ENCODE measurements around the gene PEX11G.
A peak's percentile ranks its signal among the peaks of the same experiment; 100 is the strongest.

Gene PEX11G

GRCh38 chr19:7483720-7484201, 5.1 kb downstream of the PEX11G start:
- no peaks in the 10 kb centered on the region for H3K36me3 Mint-ChIP-seq
- no peak overlapping the region for H3K27ac Mint-ChIP-seq
- H3K9me3 Mint-ChIP-seq: no peaks in the 10 kb centered on the region
- H3K4me1 Mint-ChIP-seq: peaks cover 8% of the 10 kb centered on the region
- H3K27me3 Mint-ChIP-seq: no peaks in the 10 kb centered on the region
- H3K4me3 Mint-ChIP-seq: no peak overlapping the region

GRCh38 chr19:7482584-7483439, 6.0 kb downstream of the PEX11G start:
- H3K4me3 Mint-ChIP-seq: no peak overlapping the region
- no peaks in the 10 kb centered on the region for H3K9me3 Mint-ChIP-seq
- H3K36me3 Mint-ChIP-seq: no peaks in the 10 kb centered on the region
- H3K4me1 Mint-ChIP-seq: peaks cover 8% of the 10 kb centered on the region
- H3K27me3 Mint-ChIP-seq: no peaks in the 10 kb centered on the region
- H3K27ac Mint-ChIP-seq: peak overlapping the region; percentile 18

- Mint-ChIP-seq H3K9me3 (no peaks in the 10 kb centered on the region), H3K4me1 (peaks cover 8% of the 10 kb centered on the region), H3K36me3 (no peaks in the 10 kb centered on the region), H3K27ac (no peak overlapping the region), H3K4me3 (no peak overlapping the region), H3K27me3 (no peaks in the 10 kb centered on the region)
Observed at GRCh38 chr19:7480970-7481255, 7.9 kb downstream of the PEX11G start.

- H3K36me3 Mint-ChIP-seq: no peaks in the 10 kb centered on the region
- H3K27ac Mint-ChIP-seq: peak overlapping the region; percentile 35
- H3K27me3 Mint-ChIP-seq: no peaks in the 10 kb centered on the region
- H3K4me3 Mint-ChIP-seq: no peak overlapping the region
- no peaks in the 10 kb centered on the region for H3K9me3 Mint-ChIP-seq
- H3K4me1 Mint-ChIP-seq: peaks cover 8% of the 10 kb centered on the region
Observed at GRCh38 chr19:7480222-7480969, 8.4 kb downstream of the PEX11G start.

GRCh38 chr19:7478843-7479227, 10.0 kb downstream of the PEX11G start:
- no peak overlapping the region for H3K4me3 Mint-ChIP-seq
- H3K27me3 Mint-ChIP-seq: no peaks in the 10 kb centered on the region
- H3K27ac Mint-ChIP-seq: no peak overlapping the region
- no peaks in the 10 kb centered on the region for H3K36me3 Mint-ChIP-seq
- H3K4me1 Mint-ChIP-seq: peaks cover 8% of the 10 kb centered on the region
- no peaks in the 10 kb centered on the region for H3K9me3 Mint-ChIP-seq

GRCh38 chr19:7478173-7478842, 10.5 kb downstream of the PEX11G start:
- Mint-ChIP-seq H3K36me3 (no peaks in the 10 kb centered on the region), H3K27me3 (no peaks in the 10 kb centered on the region), H3K27ac (peak overlapping the region; percentile 77), H3K4me3 (no peak overlapping the region), H3K9me3 (no peaks in the 10 kb centered on the region), H3K4me1 (peaks cover 3% of the 10 kb centered on the region)

- no peaks in the 10 kb centered on the region for H3K9me3 Mint-ChIP-seq
- H3K4me3 Mint-ChIP-seq: no peak overlapping the region
- no peaks in the 10 kb centered on the region for H3K4me1 Mint-ChIP-seq
- H3K36me3 Mint-ChIP-seq: peaks cover 2% of the 10 kb centered on the region
- no peaks in the 10 kb centered on the region for H3K27me3 Mint-ChIP-seq
- H3K27ac Mint-ChIP-seq: no peak overlapping the region
Observed at GRCh38 chr19:7477758-7478157, 11.1 kb downstream of the PEX11G start.

- H3K9me3 Mint-ChIP-seq: no peaks in the 10 kb centered on the region
- no peaks in the 10 kb centered on the region for H3K4me1 Mint-ChIP-seq
- H3K27me3 Mint-ChIP-seq: no peaks in the 10 kb centered on the region
- peaks cover 2% of the 10 kb centered on the region for H3K36me3 Mint-ChIP-seq
- no peak overlapping the region for H3K27ac Mint-ChIP-seq
- no peak overlapping the region for H3K4me3 Mint-ChIP-seq
Observed at GRCh38 chr19:7476777-7477494, 11.9 kb downstream of the PEX11G start.

- Mint-ChIP-seq H3K36me3 (peaks cover 3% of the 10 kb centered on the region), H3K27ac (no peak overlapping the region), H3K4me3 (no peak overlapping the region), H3K9me3 (no peaks in the 10 kb centered on the region), H3K27me3 (no peaks in the 10 kb centered on the region), H3K4me1 (no peaks in the 10 kb centered on the region)
Observed at GRCh38 chr19:7476241-7476640, 12.6 kb downstream of the PEX11G start.

GRCh38 chr19:7475665-7476064, 13.2 kb downstream of the PEX11G start:
- Mint-ChIP-seq H3K9me3 (no peaks in the 10 kb centered on the region), H3K27ac (no peak overlapping the region), H3K4me3 (no peak overlapping the region), H3K27me3 (no peaks in the 10 kb centered on the region), H3K4me1 (no peaks in the 10 kb centered on the region), H3K36me3 (peaks cover 3% of the 10 kb centered on the region)

- Mint-ChIP-seq H3K27ac (no peak overlapping the region), H3K9me3 (no peaks in the 10 kb centered on the region), H3K36me3 (peaks cover 3% of the 10 kb centered on the region), H3K27me3 (no peaks in the 10 kb centered on the region), H3K4me1 (no peaks in the 10 kb centered on the region), H3K4me3 (no peak overlapping the region)
Observed at GRCh38 chr19:7471696-7472615, 16.9 kb downstream of the PEX11G start.

- no peaks in the 10 kb centered on the region for H3K27me3 Mint-ChIP-seq
- no peak overlapping the region for H3K4me3 Mint-ChIP-seq
- peaks cover 3% of the 10 kb centered on the region for H3K36me3 Mint-ChIP-seq
- H3K27ac Mint-ChIP-seq: no peak overlapping the region
- H3K9me3 Mint-ChIP-seq: no peaks in the 10 kb centered on the region
- H3K4me1 Mint-ChIP-seq: no peaks in the 10 kb centered on the region
Observed at GRCh38 chr19:7470540-7471305, 18.1 kb downstream of the PEX11G start.

- Mint-ChIP-seq H3K9me3 (no peaks in the 10 kb centered on the region), H3K27me3 (no peaks in the 10 kb centered on the region), H3K27ac (no peak overlapping the region), H3K4me1 (no peaks in the 10 kb centered on the region), H3K36me3 (peaks cover 3% of the 10 kb centered on the region), H3K4me3 (no peak overlapping the region)
Observed at GRCh38 chr19:7469669-7470285, 19.1 kb downstream of the PEX11G start.

- Mint-ChIP-seq H3K9me3 (no peaks in the 10 kb centered on the region), H3K27ac (no peak overlapping the region), H3K36me3 (peaks cover 5% of the 10 kb centered on the region), H3K27me3 (no peaks in the 10 kb centered on the region), H3K4me1 (no peaks in the 10 kb centered on the region), H3K4me3 (no peak overlapping the region)
Observed at GRCh38 chr19:7468840-7469239, 20.0 kb downstream of the PEX11G start.

Data from activated naive CD4-positive, alpha-beta T cell treated with anti-CD3 and anti-CD28 coated beads, Interleukin-2, amount 50 U/mL, for 24 hours (primary cell).